Endothelial cell (in vitro differentiated cells): Measurements from ENCODE around the gene TEK. TPM values are rescaled to one million over a fixed set of nuclear protein-coding genes. Genes with fewer than 3 reads are reported as not detected.
"Not testable (repeated sequence)": the region's sequence is repeated elsewhere in the genome, so short reads cannot be mapped to it uniquely, and the experiment has no call there.

ENCODE experiments used
- DNase-seq: peaks from one replicate; pipeline ENCODE4 v3.0.0; 2021; ENCODE audit warnings: low spot score
- H3K27ac Mint-ChIP-seq: one replicate; pipeline ENCODE4 v1.8.0; 2021; ENCODE audit warnings: mixed read lengths, inconsistent platforms; ENCODE audit not compliant: unreplicated experiment
- H3K27me3 Mint-ChIP-seq: one replicate; pipeline ENCODE4 v1.8.0; 2021; ENCODE audit warnings: mild to moderate bottlenecking, moderate library complexity, mixed read lengths, inconsistent platforms; ENCODE audit not compliant: unreplicated experiment
- H3K36me3 Mint-ChIP-seq: one replicate; pipeline ENCODE4 v1.8.0; 2021; ENCODE audit warnings: mild to moderate bottlenecking, low read depth, mixed read lengths, inconsistent platforms; ENCODE audit not compliant: unreplicated experiment
- H3K4me1 Mint-ChIP-seq: one replicate; pipeline ENCODE4 v1.8.0; 2021; ENCODE audit warnings: mild to moderate bottlenecking, mixed read lengths, inconsistent platforms; ENCODE audit not compliant: unreplicated experiment
- H3K4me3 Mint-ChIP-seq: one replicate; pipeline ENCODE4 v1.8.0; 2021; ENCODE audit warnings: mild to moderate bottlenecking, mixed read lengths, inconsistent platforms; ENCODE audit not compliant: unreplicated experiment
- H3K9me3 Mint-ChIP-seq: one replicate; pipeline ENCODE4 v1.8.0; 2021; ENCODE audit warnings: mixed read lengths, inconsistent platforms; ENCODE audit not compliant: unreplicated experiment
- total RNA-seq: library from RNA; stranded (reverse); fragmentation: NEBNext Ultra II Directional; extraction: Animal tissue kit (Norgen Biotek cat#: 25700); gene quantifications from one replicate; pipeline ENCODE4 v1.2.1, GENCODE V29; 2021; ENCODE audit not compliant: unreplicated experiment
- TF ChIP-seq, protein P1 (sequence below): fragments of 200-600 bp; sonication (generic); IDR thresholded peaks from one replicate; pipeline ENCODE4 v1.5.0; 2021; ENCODE audit warnings: antibody characterized with exemption; ENCODE audit not compliant: unreplicated experiment

The TEK gene
- total RNA-seq, 1 donor from 2014 or later: 448 TPM

DNA sequence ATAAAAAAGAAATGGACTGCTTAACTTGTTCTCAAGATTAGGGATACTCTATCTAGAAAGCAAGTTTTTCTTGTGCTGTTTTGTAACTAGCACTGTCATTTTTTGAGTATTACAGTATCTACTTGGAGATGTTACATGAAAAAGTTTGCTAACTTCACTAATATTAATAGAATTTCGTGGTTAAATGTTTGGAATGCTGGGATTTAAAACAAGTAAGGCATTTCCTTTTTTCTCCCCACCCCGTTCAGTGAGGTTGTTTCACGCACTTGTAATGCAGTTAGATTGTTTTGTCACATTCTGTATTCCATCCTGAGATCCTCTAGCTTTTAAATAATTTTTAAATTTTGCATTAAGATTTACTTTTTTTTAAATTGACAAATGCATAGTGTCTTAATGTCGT, 20.0 kb upstream of the TEK start:
- Mint-ChIP-seq H3K4me3 (no peak overlapping the region), H3K27ac (no peak overlapping the region), H3K9me3 (no peaks in the 10 kb centered on the region), H3K36me3 (no peaks in the 10 kb centered on the region), H3K4me1 (peaks cover 20% of the 10 kb centered on the region), H3K27me3 (no peaks in the 10 kb centered on the region)
- TF ChIP-seq, protein P1, sequence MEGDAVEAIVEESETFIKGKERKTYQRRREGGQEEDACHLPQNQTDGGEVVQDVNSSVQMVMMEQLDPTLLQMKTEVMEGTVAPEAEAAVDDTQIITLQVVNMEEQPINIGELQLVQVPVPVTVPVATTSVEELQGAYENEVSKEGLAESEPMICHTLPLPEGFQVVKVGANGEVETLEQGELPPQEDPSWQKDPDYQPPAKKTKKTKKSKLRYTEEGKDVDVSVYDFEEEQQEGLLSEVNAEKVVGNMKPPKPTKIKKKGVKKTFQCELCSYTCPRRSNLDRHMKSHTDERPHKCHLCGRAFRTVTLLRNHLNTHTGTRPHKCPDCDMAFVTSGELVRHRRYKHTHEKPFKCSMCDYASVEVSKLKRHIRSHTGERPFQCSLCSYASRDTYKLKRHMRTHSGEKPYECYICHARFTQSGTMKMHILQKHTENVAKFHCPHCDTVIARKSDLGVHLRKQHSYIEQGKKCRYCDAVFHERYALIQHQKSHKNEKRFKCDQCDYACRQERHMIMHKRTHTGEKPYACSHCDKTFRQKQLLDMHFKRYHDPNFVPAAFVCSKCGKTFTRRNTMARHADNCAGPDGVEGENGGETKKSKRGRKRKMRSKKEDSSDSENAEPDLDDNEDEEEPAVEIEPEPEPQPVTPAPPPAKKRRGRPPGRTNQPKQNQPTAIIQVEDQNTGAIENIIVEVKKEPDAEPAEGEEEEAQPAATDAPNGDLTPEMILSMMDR: no peak
- DNase-seq: no peak

DNA sequence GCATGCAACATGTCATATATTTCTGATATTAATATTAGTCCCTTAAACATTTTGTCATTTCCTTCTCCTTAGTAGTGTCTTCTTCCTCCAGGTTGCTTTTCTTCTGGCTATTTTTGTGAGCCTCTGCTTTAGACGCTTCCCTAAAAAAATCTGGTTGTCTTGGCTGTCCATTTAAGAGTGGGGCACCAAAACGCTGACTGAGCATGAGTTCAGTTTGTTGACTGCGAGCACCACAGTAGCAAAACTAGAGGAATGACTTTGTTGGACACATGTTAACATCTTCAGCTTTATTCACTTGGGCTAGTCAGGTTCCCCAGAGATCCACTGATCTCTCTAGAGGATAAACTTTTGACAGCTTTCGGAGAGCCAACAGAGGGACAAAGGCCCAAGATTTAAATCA, 19.3 kb upstream of the TEK start:
- peak overlapping the region; percentile 81 for H3K27ac Mint-ChIP-seq
- no peak overlapping the region for H3K4me3 Mint-ChIP-seq
- no peaks in the 10 kb centered on the region for H3K9me3 Mint-ChIP-seq
- no peaks in the 10 kb centered on the region for H3K36me3 Mint-ChIP-seq
- DNase-seq: no peak
- TF ChIP-seq, protein P1: no peak
- peaks cover 25% of the 10 kb centered on the region for H3K4me1 Mint-ChIP-seq
- no peaks in the 10 kb centered on the region for H3K27me3 Mint-ChIP-seq

DNA sequence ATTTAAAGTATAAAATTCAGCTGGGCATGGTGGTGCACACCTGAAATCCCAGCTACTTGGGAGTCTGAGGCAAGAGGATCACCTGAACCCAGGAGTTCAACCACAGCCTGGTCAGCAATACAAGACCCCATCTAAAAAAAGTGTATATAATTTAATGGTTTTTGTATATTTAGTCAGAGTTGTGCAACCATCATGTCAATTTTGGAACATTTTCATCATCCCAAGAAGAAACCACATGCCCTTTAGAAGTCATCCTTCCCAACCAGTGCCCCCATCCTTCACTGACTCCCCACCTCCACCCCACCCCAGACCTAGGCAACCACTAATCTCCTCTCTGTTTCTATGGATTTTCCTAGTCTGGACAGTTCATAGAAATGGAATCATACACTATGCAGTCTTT, 18.8 kb upstream of the TEK start:
- Mint-ChIP-seq H3K4me1 (peaks cover 25% of the 10 kb centered on the region), H3K27me3 (no peaks in the 10 kb centered on the region), H3K27ac (no peak overlapping the region), H3K9me3 (no peaks in the 10 kb centered on the region), H3K4me3 (no peak overlapping the region), H3K36me3 (no peaks in the 10 kb centered on the region)
- no peak for DNase-seq
- TF ChIP-seq, protein P1: no peak

DNA sequence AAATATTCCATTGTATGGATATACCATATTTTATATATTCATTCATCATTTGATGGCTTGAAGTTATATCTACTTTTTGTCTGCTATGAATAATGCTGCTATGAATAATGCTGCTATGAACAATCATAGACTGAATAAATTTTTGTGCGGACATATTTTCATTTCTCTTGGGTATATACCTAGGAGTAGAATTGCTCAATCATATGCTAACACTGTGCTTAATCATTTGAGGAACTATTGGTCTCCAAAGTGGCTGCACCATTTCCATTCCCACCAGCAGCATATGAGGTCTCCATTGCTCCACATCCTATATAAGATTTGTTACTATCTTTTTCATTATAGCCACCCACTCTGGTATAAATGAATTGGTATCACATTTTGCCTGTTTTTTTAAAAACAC, 18.3 kb upstream of the TEK start:
- Mint-ChIP-seq H3K9me3 (no peaks in the 10 kb centered on the region), H3K27ac (no peak overlapping the region), H3K36me3 (peaks cover under 1% of the 10 kb centered on the region), H3K4me3 (no peak overlapping the region), H3K4me1 (peaks cover 22% of the 10 kb centered on the region), H3K27me3 (no peaks in the 10 kb centered on the region)
- TF ChIP-seq, protein P1: no peak
- no peak for DNase-seq

DNA sequence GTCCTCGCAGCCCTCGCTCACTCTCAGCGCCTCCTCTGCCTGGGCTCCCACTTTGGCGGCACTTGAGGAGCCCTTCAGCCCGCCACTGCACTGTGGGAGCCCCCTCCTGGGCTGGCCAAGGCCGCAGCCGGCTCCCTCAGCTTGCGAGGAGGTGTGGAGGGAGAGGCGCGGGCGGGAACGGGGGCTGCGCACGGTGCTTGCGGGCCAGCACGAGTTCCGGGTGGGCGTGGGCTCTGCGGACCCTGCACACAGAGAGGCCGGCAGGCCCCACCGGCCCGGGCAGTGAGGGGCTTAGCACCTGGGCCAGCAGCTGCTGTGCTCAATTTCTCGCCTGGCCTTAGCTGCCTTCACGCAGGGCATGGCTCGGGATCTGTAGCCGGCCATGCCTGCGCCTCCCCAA, 16.5 kb upstream of the TEK start:
- H3K27me3 Mint-ChIP-seq, H3K9me3 Mint-ChIP-seq, H3K27ac Mint-ChIP-seq, DNase-seq, H3K4me3 Mint-ChIP-seq: not testable (repeated sequence)
- Mint-ChIP-seq H3K36me3 (peaks cover 12% of the 10 kb centered on the region), H3K4me1 (peaks cover 30% of the 10 kb centered on the region)

DNA sequence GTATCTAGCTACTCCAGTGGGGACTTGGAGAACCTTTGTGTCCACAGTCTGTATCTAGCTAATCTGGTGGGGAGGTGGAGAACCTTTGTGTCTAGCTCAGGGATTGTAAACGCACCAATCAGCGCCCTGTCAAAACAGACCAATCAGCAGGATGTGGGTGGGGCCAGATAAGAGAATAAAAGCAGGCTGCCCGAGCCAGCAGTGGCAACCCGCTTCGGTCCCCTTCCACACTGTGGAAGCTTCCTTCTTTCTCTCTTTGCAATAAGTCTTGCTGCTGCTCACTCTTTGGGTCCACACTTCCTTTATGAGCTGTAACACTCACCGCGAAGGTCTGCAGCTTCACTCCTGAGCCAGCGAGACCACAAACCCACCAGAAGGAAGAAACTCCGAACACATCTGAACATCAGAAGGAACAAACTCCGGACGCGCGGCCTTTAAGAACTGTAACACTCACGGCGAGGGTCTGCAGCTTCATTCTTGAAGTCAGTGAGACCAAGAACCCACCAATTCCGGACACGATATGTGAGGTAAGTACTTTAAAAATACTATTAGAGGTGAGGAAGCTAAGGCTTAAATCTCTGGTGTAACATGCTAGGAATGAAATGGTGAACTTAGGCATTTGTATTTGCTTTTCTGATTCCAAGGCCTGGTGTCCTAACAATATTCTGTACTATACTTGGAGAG, 15.5 kb upstream of the TEK start:
- Mint-ChIP-seq H3K4me1 (peaks cover 28% of the 10 kb centered on the region), H3K36me3 (peaks cover 12% of the 10 kb centered on the region)
- not testable (repeated sequence) for H3K27ac Mint-ChIP-seq, H3K4me3 Mint-ChIP-seq, H3K9me3 Mint-ChIP-seq, DNase-seq, H3K27me3 Mint-ChIP-seq
